NCI-H82 (cell line): Measurements from ENCODE around the gene ABCC1.
"Not testable (repeated sequence)": the region's sequence is repeated elsewhere in the genome, so short reads cannot be mapped to it uniquely, and the experiment has no call there.

Experiments used
- DNase-seq: peaks from one replicate; lab custom pipeline; 2025; lab: John Stamatoyannopoulos, UW

ABCC1 gene

DNA sequence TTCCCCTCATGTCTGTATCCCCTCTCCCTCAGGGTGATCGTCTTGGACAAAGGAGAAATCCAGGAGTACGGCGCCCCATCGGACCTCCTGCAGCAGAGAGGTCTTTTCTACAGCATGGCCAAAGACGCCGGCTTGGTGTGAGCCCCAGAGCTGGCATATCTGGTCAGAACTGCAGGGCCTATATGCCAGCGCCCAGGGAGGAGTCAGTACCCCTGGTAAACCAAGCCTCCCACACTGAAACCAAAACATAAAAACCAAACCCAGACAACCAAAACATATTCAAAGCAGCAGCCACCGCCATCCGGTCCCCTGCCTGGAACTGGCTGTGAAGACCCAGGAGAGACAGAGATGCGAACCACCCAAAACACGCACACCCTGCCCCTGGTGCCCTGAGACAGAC lies 191.7 kb downstream of the ABCC1 start:
- DNase-seq: no peak

- DNase-seq: no peak
Measured at GRCh38 chr16:16141784-16142396, 192.5 kb downstream of the ABCC1 start.

GRCh38 chr16:16143038-16143763 lies 193.8 kb downstream of the ABCC1 start:
- peak; percentile 61 for DNase-seq

DNA sequence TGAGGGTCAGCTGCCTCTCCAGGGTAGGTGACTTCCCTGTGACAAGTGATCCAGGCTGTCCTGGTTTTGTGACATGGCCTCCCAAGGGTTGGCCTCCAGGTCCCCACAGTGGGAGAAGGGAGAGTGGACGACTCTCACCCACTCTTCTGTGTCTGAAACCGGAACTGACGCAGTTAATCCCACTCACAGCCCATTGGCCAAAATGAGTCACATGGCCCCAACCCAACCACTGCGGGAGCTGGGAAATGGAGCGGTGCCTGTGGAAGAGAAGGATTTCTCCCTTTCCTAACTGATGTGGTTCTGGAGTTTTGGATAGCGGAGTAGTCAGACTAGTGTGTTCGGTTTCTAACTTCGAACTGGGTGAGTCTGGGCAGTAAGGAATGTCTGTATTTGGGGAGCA lies 194.5 kb downstream of the ABCC1 start:
- DNase-seq: no peak

DNA sequence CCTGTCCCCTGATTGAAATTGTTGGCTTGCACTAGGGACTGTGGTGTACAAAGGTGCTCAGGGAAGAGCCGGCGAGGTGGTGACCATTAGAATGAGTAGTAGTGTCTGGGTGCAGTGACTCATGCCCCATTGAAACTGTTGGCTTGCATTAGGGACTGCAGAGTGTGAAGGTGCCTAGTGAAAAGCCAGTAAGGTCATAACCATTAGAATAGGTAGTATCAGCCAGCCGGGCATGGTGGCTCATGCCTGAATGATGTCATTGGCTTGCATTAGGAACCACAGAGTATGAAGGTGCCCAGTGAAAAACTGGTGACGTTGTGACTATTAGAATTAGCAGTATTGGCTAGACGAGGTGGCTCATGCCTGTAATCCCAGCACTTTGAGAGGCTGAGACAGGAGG lies 195.0 kb downstream of the ABCC1 start:
- no peak for DNase-seq

DNA sequence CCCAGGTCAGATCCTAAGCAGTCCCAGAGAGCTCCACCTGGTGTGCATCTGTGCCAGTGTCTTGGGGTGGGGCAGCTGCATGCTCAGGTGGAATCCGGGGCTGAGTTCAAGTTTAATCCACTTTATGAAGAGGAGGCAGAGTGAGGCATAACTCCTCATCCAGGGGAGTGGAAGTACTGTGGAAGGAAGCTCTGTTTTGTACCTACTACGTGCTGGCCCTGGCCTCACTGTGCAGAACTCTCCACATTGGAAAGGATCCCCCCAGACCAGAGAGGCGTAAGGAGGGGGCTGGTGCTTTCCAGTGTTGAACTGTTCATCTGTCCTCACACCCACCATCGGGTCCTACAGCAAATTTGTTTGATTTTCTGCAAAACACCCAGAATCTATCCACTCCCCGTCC lies 195.9 kb downstream of the ABCC1 start:
- DNase-seq: peak; percentile 15

- no peak for DNase-seq
Measured at GRCh38 chr16:16146380-16147315, 197.2 kb downstream of the ABCC1 start.

GRCh38 chr16:16147316-16147999 lies 198.0 kb downstream of the ABCC1 start:
- DNase-seq: peak; percentile 14

DNA sequence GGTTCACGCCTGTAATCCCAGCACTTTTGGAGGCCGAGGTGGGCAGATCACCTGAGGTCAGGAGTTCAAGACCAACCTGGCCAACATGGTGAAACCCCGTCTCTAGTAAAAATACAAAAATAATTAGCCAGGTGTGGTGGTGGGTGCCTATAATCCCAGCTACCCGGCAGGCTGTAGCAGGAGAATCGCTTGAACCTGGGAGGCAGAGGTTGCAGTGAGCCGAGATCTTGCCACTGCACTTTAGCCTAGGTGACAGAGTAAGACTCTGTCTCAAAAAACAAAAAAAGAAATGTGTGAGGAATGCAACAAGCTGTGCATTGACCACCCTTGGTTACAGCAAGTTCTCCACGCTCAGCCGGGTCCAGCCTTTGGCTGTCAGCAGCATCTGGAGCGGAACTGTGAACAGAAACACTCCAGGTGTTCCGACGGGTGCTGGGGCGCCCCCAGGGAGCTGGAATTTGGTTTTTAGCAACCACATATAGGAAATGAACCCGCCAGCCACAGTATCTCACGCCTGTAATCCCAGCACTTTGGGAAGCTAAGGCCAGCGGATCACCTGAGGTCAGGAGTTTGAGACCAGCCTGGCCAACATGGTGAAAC lies 198.7 kb downstream of the ABCC1 start:
- not testable (repeated sequence) for DNase-seq

DNA sequence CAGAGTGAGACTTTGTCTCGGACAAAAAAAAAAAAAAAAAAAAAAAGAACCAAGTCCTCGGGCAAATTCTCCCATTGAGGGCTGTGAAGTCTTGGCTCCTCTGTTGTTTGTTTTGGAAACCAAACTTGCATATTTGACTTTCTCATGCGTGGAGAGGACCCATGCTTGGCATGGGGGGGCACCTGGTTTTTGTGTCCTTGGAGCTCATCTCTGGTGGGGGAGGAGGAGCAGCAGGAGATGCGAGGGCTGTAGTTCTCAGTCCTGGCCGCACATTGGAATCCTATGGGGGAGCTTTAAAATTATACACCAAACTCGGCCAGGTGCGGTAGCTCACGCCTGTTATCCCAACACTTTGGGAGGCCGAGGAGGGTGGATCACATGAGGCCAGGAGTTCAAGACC lies 199.3 kb downstream of the ABCC1 start:
- no peak for DNase-seq

GRCh38 chr16:16149710-16150116 lies 200.3 kb downstream of the ABCC1 start:
- DNase-seq: no peak

DNA sequence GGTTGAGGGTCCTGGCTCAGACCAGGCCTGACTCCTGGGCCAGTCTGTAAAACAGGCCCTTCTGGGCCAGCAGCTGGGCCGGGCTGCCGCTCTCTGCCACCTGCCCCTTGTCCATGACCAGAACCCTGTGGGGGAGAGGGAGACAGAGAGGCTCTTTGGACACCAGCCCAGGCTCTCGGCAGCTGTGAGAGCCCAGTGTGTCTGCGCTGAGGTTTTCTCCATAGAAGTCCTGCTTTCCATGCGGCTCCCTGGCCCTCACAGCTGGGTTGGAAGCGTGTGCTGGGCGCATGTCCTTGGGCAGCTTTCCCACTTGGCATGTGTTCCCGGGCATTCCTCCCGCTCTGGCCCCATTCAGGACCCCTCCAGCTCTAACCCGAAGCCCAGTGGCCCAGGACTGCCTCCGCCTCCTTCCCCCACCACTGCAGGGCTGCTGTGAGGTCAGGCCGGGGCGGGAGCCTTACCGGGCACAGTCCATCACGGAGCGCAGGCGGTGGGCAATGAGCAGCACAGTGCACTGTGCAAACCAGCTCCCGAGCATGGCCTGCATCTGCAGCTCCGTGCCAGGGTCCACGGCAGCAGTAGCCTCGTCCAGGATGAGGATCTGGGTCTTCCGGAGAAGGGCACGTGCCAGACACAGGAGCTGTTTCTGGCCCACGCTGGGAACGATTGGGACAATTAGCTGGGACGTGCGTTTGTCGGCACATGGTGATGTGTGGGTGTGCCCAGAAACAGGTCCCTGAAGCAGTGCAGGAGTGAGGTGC lies 200.9 kb downstream of the ABCC1 start:
- no peak for DNase-seq

DNA sequence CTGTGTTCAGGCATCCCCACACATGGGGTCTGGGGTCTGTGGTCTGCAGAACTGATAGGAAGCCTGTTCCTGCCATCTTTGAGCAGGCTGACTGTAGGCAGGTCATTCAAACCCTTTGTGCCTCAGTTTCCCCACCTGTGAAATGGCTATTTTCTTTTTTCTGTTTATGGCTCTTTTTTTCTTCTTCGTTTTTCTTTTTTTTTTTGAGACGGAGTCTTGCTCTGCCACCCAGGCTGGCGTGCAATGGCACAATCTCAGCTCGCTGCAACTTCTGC lies 201.4 kb downstream of the ABCC1 start:
- DNase-seq: no peak

DNA sequence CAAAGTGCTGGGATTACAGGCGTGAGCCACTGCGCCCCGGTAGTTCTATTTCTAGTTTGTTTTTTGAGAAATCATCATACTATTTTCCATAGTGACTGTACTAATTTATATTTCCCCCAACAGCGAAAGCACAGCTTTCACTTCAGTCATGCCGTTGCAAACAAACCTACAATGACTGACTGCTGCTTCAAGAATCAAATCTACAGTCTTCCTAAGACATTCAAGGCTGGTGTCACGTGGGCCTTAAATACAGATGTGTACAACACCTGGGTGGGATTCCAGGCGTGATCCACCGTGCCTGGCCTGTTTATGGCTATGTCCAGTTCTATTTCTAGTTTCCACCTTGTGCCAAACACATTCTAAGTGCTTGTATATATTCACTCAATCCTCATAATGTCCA lies 201.9 kb downstream of the ABCC1 start:
- no peak for DNase-seq

GRCh38 chr16:16153000-16153399 lies 203.6 kb downstream of the ABCC1 start:
- not testable (repeated sequence) for DNase-seq

GRCh38 chr16:16154281-16154951 lies 205.0 kb downstream of the ABCC1 start:
- DNase-seq: no peak

DNA sequence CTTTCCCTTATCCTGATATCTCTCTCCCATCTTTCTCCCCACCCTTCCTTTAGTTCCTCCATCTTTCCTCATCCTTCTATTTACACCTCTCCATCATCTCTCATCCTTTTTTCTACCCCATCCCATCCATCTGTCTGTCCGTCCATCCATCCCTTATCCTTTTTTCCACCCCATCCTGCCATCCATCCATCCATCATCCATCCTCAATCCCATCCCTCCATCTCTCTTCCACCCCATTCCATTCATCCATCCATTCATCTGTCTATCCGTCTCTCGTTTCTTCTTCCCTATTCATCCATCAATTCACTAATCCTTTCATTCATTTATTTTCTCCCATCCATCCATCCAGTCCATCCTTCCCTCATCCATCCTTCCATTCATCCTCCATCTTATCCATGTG lies 205.8 kb downstream of the ABCC1 start:
- no peak for DNase-seq

GRCh38 chr16:16157166-16157565 lies 207.8 kb downstream of the ABCC1 start:
- no peak for DNase-seq

GRCh38 chr16:16158082-16158658 lies 208.8 kb downstream of the ABCC1 start:
- DNase-seq: no peak

DNA sequence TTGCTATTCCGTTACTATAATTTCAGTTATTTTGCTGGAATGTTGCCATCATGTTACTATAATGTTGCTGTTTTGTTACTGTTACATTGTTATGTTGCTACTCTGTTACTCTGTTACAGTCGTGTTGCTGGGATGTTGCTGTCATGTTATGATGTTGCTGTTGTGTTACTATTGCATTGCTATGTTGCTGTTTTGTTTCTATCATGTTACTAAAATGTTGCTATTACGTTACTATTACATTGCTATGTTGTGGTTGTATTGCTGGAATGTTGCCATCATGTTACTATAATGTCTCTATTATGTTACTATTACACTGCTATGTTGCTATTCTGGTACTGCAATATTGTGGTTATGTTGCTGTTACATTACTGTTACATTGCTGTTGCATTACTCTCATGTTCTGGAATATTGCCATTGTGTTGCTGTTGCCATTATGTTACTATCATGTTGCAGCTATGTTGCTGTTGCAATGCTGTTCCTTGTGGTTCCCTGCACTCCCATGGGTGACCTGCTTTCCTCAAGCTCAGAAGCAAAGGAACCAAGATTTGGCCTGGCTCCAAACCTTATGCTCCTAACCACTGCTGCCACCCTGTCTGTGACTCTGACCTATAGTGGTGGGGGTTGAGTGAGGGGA lies 209.4 kb downstream of the ABCC1 start:
- DNase-seq: no peak
